ENCODE results near the gene RGS17.

RGS17 gene

GRCh38 chr6:153130515-153131036 lies 506 bp downstream of the RGS17 start:
- no peak for TF ChIP-seq CTCF (IDR thresholded peaks at IDR 0.05; ENCODE audit: low read depth, low read length)
- H3K27ac ChIP-seq = peak overlapping the region; percentile 68
- H3K4me3 ChIP-seq (ENCODE audit: low read depth, low read length) = peak overlapping the region; percentile 77
- no peaks in the 10 kb centered on the region for H3K9me3 ChIP-seq (ENCODE audit: severe bottlenecking)
- H3K36me3 ChIP-seq = no peaks in the 10 kb centered on the region
- no peaks in the 10 kb centered on the region for H3K27me3 ChIP-seq (ENCODE audit: insufficient read depth, low read depth, severe bottlenecking)
- peak; percentile 30 for DNase-seq

- no peak for TF ChIP-seq CTCF (IDR thresholded peaks at IDR 0.05; ENCODE audit: low read depth, low read length)
- Histone ChIP-seq H3K27ac (no peak overlapping the region; the same call in 1 of the 2 replicates), H3K9me3 (ENCODE audit: severe bottlenecking) (no peaks in the 10 kb centered on the region), H3K27me3 (ENCODE audit: insufficient read depth, low read depth, severe bottlenecking) (no peaks in the 10 kb centered on the region), H3K36me3 (no peaks in the 10 kb centered on the region), H3K4me3 (ENCODE audit: low read depth, low read length) (peak overlapping the region; percentile 77)
- DNase-seq = peak; percentile 19
Measured at GRCh38 chr6:153129873-153130514, 1.1 kb downstream of the RGS17 start.

- no peak for DNase-seq
- TF ChIP-seq CTCF (IDR thresholded peaks at IDR 0.05; ENCODE audit: low read depth, low read length) = no peak
- Histone ChIP-seq H3K27ac (no peak overlapping the region), H3K27me3 (ENCODE audit: insufficient read depth, low read depth, severe bottlenecking) (no peaks in the 10 kb centered on the region), H3K9me3 (ENCODE audit: severe bottlenecking) (no peaks in the 10 kb centered on the region), H3K4me3 (ENCODE audit: low read depth, low read length) (no peak overlapping the region), H3K36me3 (no peaks in the 10 kb centered on the region)
Measured at GRCh38 chr6:153126218-153126617, 4.9 kb downstream of the RGS17 start.

- no peak overlapping the region for H3K27ac ChIP-seq
- no peaks in the 10 kb centered on the region for H3K27me3 ChIP-seq (ENCODE audit: insufficient read depth, low read depth, severe bottlenecking)
- H3K9me3 ChIP-seq (ENCODE audit: severe bottlenecking) = no peaks in the 10 kb centered on the region
- TF ChIP-seq CTCF (IDR thresholded peaks at IDR 0.05; ENCODE audit: low read depth, low read length) = no peak
- DNase-seq = no peak
- no peak overlapping the region for H3K4me3 ChIP-seq (ENCODE audit: low read depth, low read length)
- H3K36me3 ChIP-seq = no peaks in the 10 kb centered on the region
Measured at GRCh38 chr6:153125032-153125431, 6.0 kb downstream of the RGS17 start.

GRCh38 chr6:153123801-153124200 lies 7.3 kb downstream of the RGS17 start:
- no peak for DNase-seq
- H3K27ac ChIP-seq = no peak overlapping the region
- no peak for TF ChIP-seq CTCF (IDR thresholded peaks at IDR 0.05; ENCODE audit: low read depth, low read length)
- no peaks in the 10 kb centered on the region for H3K27me3 ChIP-seq (ENCODE audit: insufficient read depth, low read depth, severe bottlenecking)
- H3K9me3 ChIP-seq (ENCODE audit: severe bottlenecking) = no peaks in the 10 kb centered on the region
- no peaks in the 10 kb centered on the region for H3K36me3 ChIP-seq
- no peak overlapping the region for H3K4me3 ChIP-seq (ENCODE audit: low read depth, low read length)

GRCh38 chr6:153121311-153121710 lies 9.8 kb downstream of the RGS17 start:
- Histone ChIP-seq H3K4me3 (ENCODE audit: low read depth, low read length) (no peak overlapping the region), H3K36me3 (no peaks in the 10 kb centered on the region), H3K9me3 (ENCODE audit: severe bottlenecking) (no peaks in the 10 kb centered on the region), H3K27me3 (ENCODE audit: insufficient read depth, low read depth, severe bottlenecking) (no peaks in the 10 kb centered on the region), H3K27ac (no peak overlapping the region)
- no peak for DNase-seq
- no peak for TF ChIP-seq CTCF (IDR thresholded peaks at IDR 0.05; ENCODE audit: low read depth, low read length)

Data from WERI-Rb-1 (cell line).